ENCODE data around the gene RMND5A.

Gene RMND5A

DNA sequence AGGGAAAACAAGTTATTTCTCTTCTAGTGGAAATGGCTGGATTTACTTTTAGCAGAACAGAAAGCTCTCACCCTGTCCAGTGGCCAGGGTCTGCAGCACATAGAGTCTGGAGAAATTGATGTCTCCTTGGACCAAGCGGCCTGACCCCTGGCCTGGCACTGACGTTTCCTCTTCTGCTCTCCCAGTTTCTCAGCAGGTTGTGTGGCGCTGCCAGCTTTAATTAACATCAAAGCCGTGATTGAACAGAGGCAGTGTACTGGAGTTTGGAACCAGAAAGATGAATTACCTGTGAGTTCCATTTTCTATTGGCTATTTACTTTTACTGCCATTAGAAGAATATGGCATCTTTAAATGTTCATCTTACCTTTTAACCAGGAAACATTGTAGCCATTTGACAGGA is 49.7 kb downstream of the RMND5A start:
- DNase-seq = no peak

DNA sequence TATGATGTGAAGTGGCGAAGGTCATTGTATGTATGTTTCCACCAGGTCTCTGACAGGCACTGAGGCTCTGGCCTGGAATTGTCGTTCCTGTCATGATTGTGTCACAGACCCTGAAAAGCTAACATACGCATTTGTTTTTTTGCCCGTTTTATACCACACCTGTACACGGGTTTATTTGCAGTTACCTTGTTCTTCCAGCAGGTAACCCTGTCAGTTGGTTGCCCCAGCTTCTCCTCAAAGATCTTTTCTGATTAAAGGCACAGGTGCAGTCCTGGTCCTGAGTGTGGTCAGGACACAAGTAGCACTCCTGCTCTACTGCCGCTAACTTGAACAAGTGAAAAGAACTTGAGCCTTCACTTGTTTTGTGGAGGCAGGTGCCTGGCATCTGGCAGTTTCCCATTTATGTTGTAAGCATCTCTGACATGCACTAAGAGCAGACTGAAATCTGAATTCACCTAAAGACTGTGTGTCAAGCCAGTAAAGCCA is 50.8 kb downstream of the RMND5A start:
- DNase-seq = no peak

DNA sequence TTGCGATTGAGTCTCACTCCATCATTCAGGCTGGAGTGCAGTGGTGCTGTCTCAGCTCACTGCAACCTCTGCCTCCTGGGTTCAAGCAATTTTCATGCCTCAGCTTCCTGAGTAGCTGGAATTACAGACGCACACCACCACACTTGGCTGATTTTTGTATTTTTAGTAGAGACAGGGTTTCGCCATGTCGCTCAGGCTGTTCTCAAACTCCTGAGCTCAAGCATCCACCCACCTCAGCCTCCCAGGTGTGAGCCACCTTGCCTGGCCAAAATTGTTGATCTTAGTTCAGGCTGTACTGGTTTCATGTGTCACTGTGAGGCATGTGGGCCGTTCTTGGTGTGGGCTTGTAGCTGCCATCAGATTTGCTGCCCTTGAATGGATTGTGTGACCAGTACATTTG is 52.5 kb downstream of the RMND5A start:
- no peak for DNase-seq

DNA sequence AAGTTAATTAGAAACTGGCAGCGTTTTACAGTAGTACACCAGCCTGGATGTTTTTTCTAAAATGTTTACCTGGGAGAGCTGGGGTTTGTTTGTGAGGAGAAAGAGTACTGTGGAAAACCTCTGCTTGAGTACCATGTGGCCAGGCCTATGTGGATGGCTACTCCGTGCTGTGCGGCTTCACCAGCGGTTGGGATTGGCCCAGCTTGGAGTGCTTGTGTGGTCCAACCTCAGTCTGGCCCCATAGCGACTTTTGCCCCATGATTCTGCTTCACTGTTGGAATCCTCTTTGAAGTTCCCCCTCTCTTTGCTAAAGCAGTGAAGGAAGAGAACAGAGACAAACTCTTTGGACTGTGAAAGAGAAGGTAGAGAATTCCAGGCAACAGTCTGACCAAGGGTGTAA is 54.8 kb downstream of the RMND5A start:
- no peak for DNase-seq

DNA sequence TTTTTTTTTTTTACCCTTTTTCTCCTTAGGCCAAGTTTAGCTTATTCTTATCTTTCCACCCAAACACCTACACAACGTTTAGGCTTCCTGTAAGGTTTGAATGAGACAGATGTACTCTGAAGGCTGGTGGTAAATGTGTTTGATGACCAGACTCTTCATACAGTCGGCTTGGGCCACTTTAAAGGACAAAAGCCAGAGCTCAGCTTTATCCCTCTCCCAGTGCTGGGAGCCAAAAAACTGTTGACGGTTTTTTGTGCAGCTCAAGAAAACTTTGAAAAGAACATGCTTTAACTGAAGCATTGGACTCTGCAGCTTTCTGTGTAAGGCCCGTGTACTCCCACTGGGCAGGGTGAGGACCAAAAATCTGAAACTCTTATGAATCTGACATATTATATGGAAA is 55.2 kb downstream of the RMND5A start:
- DNase-seq = no peak

DNA sequence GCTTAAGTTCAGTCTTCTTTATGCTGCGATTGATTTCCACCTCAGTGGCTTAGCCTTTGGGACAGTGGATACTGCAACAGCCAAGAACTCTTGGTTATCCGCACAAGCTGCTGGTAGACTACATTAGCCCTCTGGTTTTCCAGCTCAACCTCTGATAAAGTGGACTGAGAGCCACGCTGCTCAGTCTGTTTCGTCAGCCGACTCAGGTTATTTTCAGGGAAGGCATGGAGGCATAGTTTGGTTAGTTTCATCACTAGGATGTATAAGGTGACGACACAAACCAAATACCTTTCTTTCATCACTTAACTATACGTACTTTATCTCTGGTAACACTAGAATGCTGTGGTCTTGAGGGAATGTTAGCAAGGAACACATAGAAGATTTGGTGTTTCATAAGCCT is 56.4 kb downstream of the RMND5A start:
- DNase-seq = no peak

DNA sequence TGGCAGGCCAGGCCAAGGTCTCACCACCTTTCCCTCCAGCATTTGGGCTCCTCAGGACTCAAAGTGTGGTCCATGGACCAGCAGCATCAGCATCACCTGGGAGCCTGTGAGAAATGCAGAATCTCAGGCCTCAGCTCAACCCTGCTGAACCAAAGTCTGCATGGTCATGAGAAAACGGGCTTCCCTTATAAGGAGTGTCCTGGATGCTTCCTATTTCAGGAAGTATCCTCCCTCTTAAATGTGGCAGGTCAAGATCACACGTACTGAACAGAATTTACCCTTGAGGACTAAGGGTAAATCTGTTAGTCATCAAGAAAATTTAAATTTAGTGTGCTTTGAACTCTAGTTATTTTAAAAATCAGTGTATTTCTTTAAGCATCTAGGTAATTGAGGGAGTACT is 58.9 kb downstream of the RMND5A start:
- no peak for DNase-seq

DNA sequence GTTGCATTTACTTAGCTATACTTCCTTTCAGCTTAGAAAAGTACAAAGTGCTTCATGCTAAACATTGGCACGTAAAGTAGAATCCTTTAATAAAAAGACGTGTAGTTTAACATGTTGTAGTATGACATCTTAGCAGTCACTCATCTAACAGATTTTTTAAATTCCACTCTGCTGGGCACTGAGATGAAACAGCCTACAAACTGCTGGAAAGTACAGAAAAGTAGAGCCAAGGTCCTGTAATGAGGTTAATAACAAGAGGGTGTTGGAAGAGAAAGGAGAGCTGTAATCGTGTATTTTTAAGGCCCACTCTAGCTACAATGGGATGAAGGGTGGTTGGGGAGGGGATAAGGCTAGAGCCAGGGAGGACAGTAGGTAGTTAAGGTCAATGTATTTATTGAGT is 59.9 kb downstream of the RMND5A start:
- no peak for DNase-seq

DNA sequence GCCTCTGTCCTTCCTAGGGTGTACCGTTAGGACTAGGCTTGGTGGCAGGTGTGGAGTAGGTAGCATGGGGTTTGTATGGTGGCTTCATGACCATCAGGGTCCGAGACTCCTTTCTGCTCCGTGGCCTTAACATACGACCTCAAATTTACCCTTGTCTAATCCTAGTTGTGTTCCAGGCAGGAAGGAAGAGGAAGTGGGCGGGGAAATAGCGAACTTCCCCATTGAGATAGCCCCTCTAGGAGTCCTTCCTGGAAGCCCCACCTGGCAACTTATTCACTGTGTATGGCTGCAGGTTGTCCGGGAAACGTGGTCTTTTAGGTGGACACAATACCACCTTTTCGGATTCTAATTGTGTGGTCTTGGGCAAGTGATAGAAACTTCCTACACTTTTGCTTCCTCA is 61.3 kb downstream of the RMND5A start:
- no peak for DNase-seq

DNA sequence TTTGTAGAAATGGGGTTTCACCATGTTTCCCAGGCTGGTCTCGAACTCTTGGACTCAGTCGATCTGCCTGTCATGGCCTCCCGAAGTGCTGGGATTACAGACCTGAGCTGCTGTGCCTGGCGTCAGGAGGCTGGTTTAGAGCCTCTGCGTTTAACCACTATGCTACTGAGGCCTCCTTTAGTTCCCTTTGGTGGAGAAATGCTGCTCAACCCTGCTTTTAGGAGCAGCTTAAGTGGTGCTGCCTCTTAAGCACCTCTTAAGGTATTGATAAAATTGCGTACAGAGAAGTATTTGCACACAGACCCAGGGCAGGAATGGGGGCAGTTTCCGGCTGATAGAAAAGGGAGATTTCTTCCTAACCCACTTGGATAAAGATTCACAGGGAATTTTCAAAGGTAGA is 62.7 kb downstream of the RMND5A start:
- DNase-seq = no peak

DNA sequence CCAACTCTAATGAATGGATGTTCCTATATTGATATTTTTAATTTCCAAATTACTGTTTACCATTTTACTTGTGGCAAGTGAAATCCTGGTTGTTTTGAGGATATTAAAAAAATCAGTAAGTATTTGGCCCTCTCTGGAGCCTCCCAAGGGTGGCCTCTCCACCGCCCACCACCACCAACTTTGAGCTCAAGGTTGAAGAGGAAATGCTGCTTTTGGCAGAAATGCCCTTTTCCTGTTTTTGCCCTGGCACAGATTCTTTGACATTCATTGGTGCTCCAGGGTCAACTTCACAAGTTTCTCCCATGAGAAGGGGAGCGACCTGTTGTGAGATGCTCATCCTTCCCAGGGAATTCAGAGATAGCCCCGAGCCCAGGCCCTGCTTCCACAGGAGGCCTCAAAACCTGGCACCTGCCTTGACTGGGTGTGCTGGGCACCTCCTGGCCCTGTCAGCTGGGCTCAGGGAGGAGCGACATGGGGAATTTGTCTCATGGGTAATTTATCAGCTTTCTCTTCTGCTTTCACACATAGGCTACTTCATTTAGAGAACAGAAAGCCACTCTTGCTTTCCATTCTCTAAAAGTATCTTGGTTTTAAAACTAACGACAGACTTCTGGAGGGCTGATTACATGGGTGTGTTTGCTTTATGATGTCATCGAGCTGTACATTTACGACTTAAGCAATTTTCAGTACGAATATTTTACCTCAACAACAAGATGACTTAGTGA is 63.7 kb downstream of the RMND5A start:
- no peak for DNase-seq

DNA sequence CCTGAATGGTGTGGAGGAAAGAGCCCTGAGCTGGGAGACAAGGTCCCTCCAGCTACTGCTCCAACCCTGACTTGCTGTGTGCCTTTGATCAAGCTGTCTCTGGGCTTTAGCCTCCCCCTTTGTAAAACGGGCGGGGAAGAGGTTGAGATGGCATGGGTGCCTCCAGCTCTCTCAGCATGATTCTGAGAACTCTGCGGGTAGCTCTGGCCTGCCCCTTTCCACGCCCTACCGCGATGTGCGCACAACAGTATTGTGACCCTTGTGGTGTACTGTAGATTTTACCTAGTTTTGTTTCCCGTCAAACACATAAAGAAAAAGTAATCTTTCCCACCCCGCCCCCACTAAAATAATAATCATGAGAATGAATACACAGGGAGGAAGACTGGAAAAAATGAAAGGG is 65.4 kb downstream of the RMND5A start:
- DNase-seq = no peak

DNA sequence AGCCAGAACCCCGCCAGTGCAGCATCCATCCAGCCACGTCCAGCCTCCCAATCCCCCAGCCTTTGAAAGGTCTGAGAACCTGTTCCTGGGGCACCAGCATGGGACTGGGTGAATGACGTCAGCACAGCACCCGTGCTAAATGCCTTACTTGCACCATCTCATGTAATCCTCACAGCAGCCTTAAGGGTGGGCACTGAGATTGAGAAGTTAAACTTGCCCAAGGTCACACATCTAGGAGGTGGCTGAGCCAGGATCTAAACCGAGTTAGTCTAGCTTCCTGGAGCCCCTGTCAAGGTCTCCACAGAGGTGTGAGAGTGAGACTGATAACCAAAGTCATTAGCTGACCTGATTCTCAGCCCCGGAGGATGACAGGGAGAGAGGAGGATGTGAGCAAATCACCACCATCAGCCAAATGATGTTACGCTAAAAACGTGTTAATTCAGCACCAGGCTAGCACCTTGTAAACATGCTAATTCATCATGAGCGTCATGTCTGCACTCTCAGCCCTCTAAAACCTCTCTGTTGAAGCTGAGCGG is 66.0 kb downstream of the RMND5A start:
- no peak for DNase-seq

DNA sequence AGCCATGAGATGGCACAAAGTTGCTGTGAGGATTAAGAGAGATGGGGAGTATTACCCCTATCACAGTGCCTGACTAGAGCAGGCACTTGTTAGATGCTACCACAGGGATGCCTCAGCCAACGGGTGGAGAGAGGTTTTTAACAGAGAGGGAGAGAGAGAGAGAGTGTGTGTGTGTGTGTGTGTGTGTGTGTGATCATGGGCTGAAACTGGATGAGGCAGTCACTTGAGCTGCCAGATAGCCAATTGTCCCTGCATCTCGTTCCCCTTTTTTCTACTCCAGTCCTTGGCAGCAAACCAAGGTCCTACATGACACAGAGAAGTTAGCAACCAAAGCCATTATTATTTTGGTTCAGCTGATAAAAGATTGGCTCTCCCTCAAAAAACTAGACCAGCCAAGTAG is 67.6 kb downstream of the RMND5A start:
- no peak for DNase-seq

DNA sequence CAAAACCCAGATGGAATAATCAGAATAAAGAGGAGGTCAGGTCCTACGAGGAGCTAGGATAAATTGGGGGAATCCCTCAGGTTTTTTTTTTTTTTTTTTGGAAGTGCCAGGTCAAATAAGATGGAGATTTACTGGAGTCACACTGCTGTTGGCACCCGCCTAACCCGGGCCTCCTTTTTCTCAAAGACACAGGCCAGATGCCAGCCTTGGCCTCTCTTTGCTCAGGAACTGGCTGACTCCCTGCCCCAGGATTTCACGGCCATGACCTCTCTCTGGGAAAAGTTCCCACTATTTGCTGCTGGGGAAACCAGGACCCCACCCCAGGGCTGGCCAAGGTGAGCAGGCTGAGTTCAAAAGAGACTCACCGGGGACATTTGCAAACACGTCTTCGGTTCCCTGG is 68.1 kb downstream of the RMND5A start:
- DNase-seq = no peak

DNA sequence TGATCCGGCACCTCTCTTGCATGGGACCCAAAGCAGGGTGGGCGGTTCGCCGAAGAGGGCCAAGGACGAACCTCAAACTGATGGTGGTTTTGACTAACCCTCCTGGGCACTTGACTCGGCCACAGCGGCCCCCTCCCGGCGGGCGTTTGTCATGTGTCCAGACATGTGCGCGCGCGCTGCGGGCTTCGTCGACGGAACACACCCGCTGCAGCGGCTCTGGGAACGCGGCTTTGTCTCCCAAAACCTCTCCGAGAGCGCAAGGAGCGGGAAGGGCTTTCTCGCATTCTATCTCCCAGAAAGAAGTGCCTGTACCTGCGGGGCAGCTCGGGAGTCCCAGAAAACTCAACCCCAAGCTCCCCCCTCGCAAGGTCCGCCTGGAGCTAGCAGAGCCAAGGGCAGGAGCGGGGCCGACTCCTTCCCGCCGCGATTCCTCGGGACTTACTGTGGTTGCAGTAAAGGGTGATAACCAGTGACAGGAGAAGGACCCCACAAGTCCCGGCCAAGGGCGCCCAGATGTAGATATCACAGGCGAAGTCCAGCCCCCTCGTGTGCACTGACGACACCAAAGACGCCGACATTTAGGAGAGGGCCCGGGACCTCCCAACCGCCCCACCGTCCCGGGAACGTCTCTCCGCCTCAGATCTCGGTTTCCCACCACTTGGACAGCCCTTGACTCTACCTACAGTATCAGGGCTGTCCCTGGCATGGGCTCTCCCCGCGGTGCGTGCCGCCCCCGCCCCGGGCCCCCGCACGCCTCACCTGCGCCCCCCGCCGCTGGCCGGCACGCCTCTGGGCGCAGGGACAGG is 69.0 kb downstream of the RMND5A start:
- no peak for DNase-seq

DNA sequence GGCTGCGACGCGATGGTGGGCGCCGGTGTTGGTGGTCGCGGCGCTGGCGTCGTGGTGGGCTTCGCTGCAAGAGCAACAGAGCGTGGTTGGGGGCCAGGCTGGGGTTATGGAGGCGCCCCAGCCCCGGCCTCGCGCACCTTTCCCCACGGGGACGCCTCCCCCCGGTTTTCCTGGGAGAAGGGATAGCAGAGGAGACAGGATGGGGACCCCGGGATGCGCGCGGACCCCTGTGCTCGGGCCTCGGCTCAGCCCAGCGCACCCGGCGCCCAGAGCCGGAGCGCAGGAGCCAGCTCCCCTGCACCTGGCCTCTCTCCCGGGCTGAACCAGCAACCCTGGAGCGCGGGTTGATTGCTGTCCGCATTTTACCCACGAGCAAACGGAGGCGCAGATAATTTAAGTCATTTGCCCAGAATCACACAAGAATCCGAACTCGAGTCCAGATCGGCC is 69.6 kb downstream of the RMND5A start:
- DNase-seq = no peak

DNA sequence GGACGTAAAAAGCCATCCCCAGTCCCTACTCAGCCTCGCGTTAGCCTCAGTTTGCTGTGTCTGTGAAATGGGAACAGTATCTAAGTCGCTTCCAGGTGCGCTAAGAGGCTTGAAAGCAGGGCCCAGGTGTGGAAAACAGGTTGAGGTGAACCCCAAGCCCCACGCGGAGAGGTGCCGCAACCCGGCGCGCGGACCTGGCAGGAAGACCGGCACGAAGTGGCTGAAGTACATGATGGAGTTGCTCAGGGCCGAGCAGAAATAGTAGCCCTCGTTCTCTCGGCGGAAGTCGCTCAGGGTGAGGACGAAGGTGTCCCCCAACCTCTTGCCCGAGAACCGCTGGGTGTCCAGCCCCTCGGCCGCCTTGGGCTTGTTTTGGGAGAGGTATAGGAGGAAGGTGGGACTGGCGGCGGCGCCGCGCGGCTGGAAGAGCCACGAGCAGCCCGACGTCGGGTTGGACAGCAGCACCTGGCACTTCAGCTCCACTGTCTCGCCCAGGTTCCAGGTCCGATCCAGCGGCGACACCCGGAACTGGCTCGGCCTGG is 70.1 kb downstream of the RMND5A start:
- DNase-seq = no peak

DNA sequence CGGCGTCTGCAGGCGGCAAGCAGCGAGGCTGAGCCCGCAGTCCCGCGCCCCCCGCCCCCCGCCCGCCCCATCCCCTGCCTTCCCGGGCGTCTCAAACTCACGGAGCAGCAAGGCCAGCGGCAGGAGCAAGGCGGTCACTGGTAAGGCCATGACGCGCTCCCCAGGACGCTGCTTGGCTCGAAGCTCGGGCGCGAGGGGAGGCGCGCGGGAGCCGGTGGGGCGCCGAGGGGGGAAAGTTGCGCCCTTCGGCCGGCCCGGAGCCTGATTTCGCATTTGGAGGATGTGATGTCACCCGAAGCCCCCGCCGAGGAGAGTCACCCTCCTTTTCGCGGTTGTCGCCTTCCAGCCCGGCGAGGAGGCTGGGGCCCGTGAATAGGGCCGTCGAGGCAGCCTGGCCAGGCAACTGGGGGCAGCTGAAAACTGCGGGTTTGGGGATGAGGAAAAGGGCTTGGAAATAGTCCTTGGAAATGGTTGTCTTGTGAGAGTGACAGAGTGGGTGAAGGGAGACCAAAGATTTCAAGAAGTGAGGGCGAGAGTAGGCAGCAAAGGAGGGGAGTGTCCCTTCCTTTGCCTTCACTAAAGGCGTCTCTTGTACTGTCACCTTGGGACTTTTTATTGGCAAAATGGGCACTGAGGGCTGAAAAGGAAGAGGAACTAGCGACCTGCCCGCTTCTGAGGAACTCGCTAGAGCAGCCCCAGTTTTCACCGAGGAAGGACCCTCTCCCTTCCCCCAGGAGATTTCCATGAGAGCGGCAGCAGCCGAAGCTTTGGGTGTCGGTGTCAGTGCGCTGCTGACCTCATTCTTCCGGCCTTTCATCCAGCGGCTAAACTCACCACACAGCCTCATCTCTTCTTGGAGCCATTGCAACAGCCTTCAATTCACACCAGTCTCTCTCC is 70.8 kb downstream of the RMND5A start, which contains the start of gene CD8A:
CD8A (minus strand) TSS at position 238 of the 897 bp plus-strand sequence; CDS start at position 150, 88 bp downstream.
- no peak for DNase-seq

DNA sequence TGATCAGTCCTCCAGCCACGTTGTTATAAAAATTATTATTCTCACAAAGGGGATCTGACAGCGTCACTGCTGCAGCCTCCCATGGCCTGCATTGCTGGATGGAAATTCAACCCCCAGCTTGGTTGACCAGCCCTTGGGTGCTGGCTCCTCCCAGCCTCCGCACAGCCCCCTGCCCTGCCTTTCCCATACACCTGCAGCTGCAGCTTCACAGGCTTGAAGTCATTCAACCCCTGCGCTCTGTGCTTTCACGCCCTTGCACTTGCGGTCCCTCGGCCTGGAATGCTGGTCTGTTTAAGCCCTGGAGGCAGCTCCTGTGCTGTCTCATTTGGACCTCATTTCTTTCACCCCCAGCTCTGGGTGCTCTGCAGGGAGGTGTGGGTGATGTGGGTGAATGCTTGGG is 71.5 kb downstream of the RMND5A start:
- DNase-seq = no peak

DNA sequence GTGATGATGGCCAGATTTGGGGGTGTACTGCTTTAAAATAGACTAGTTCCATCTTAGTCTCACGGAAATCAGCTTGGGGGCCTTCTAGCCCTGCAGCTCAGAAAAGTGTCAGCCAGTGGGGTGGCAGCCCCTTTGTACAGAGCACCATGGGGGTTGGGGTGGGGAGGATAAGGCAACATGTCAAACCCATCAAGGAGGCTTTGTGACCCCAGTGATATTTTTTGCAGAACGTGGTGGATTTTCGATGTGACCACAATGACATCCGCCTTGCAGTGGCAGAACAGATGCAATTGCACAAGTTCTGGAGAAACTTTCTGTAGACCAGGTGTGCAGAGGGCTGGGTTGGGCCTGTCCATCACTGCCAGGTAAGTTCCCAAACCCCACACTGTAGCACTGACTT is 73.7 kb downstream of the RMND5A start:
- no peak for DNase-seq

DNA sequence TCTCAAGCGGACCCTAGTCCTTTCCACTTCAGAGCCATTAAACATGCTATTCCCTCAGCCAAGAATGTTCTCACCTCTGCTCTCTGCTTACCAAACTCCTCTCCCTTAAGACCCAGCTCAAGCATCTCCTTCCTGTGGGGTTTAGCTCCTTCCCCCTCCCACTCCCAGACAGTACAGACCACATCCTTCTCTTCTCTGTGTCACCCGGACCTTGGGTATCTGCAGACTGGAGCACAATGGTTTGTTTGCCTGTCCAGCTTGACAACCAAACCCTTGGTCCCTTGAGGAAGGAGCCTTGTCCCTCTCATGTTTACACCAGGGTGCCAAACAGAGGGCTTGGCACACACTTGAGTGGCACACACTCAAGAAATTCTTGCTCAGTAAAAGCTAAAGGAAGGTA is 74.8 kb downstream of the RMND5A start:
- no peak for DNase-seq
